GM19467 (cell line): ENCODE results near the gene P2RY13.

Experiments used
- ATAC-seq: cut with Tn5 transposase; IDR thresholded peaks from one replicate; pipeline ENCODE4 v1.9.1; 2021; ENCODE audit warnings: mild to moderate bottlenecking, moderate library complexity; ENCODE audit not compliant: unreplicated experiment

P2RY13 gene

DNA sequence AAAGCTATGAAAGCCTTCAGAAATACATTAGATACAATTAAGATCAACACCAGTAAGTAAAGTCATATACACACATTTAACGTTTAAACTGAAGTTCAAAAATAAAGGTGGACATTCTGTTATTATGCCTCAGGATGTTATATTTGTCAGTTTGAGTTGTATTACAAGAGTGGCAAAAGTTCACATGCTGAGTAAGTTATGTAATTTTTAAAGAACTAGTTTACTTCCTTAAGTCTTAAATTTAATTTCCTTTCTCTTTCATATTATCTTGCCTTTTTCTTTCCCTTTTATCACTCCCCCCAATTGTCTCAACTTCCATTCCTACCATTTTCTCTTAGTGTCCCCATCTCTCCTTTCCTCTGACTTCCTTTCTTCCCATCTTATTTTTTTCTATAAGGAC, 7.8 kb downstream of the P2RY13 start:
- no peak for ATAC-seq

DNA sequence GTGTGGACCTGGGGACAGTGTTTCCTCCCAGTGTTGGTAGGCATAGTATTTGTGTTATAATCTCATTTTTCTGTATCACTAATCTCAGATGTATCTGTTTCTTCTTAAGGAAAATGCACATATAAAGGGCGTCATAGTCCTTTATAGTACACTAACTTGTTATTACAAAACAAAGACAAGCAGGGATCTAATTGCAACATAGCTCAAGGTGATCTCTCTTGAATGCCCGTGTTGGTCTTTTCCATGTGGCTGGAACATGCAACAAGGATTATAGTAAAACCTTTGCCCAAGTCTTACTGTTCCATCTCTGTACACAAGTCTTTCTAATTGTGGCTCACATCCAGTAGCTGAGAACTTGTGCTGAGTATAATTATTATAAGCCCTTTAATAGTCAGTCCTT, 9.2 kb downstream of the P2RY13 start:
- ATAC-seq: no peak

DNA sequence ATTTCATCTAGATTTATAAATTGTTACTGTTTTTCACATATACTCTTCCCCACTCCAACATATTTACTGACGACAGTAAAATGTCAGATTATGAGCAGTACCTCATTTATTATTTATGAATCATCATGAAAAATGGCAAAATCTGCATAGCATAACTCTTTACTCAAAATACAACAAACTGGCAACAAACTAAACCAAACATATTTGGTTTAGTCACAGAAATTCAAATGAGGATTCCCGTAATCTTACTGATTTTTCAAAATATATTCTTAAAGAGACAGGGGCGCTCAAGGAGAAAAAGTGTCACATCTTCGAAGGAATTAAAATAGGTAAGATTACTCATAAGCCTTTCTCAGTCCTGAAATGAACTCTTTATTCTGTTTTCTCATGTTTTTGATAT, 9.7 kb downstream of the P2RY13 start:
- no peak for ATAC-seq

DNA sequence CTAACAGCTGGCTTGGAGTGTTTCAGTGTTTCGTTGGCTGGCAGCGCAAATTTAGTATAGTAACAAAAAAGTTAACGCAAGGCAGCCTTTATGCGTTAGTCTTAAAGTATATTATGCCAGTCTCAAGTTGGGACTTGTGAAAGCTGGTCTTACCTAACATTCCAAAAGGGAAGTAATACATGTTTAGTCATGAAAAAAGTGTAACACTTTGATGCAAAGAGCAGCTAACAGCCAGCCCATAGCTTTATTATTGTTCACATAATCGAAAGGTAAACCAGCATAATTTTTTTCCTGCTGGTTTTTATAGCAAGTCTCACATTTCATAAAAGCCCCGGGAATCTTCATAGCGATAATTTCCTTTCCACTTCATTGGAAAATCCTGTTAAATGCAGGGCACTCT, 10.4 kb downstream of the P2RY13 start:
- ATAC-seq: no peak

DNA sequence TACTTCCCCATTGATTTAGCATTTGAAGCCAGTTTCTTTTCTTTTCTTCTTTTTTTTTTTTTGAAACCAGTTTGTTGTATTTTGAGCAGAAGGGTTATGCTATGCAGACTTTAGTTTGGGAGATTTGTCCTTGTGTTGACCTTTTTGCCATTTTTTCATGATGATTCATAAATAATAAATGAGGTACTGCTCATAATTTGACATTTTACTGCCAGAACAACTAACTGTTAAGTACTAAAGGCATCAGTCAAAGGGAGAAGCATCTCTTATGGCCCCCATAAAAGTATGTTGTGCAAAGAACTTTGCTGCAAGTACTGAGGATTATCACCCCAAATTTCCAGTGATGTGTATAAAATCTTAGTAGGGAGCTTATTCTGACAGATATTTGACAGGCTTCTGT, 11.0 kb downstream of the P2RY13 start:
- no peak for ATAC-seq

DNA sequence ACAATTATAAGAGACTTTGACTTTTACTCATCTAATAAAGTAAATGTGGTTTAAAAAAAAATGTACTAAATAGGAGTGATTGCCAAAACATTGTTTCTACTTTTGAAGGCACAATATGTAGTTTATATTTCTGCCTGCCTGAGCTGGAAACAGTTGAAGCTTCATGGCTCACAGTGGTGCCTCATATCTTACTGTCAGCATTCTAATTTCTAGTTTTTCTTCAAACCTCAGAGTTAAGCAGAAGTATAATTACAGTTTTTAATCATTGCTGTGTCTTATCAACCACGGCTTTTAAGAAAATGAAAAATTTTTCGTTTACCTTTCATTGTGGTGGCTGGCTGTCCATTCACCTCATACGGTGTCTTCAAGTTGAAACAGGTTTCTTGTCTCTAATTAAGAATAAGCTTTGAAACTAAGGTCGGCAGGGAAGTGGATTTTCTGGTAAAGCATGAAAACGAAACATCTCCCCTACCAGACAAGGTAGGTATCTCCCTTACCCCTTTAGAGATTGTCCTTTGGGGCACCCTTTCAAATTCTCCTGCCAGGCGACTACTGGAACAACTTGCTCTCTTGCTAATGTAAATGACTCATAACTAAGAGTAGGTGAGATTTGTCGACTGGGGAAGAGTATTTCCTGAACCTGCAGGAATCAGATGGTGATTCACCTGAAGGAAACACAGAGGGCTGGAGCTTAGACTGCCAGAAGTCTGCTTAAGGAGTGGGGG, 12.9 kb downstream of the P2RY13 start, which contains the start of gene GPR87:
Gene GPR87 (minus strand): TSS at position 554 of the 725 bp plus-strand sequence. CDS start 16,720 bp downstream, outside the sequence.
- ATAC-seq: no peak

DNA sequence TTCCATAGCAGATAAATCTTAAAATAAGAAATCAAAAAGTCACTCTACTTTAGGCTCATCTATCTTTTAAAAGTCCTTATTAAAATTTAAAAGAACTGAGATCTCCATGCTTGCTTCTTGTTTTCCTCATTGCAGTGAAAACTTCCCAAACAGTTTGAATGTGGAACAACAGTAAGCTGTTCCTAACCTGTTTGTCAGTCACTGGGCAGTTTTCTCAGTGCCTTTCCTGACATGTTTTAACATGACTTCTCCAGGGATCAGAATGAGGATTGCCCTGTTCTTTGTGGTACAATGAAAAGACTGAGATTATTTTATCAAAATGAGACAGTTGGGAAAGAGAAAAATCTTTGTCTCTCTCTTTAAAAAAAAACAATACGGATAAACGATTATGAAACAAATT, 13.5 kb downstream of the P2RY13 start:
- no peak for ATAC-seq

DNA sequence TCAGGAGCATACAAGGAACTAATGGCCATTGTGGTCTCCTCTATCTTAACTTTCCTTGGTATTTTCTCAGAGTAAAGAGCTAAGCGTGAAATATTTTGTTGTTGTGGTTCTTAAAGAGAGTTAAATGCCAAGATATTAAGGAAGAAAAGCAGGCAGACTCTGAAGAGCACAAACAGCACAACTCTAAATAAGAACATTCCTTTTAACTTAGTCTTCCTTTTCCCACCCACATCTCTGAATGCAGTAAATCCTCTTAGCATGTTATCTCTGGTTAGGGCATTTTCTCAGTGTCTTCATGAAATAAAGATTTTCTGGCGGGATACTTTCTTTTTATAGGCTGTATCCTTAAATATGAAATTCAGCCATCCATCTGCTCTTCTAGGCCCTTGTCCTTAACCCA, 14.2 kb downstream of the P2RY13 start:
- ATAC-seq: no peak

DNA sequence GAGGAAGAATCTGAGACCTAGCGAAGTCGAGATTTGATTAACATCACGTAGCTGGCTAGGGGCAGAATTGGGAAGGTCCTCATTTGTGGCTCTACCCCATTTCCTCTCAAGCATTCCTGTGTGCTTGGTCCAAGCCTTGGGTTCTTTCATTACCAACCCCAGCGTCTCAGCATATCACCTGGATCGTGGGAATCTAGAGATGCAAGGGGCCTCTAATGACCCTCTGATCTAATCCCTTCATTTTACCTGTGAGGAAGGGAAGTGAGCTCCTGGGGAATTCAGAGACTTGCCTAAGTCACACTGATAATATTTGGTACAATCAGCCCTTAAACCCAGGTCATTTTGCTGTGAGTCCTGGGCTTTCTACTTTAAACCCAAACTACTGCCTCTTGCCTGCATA, 14.8 kb downstream of the P2RY13 start:
- ATAC-seq: no peak

DNA sequence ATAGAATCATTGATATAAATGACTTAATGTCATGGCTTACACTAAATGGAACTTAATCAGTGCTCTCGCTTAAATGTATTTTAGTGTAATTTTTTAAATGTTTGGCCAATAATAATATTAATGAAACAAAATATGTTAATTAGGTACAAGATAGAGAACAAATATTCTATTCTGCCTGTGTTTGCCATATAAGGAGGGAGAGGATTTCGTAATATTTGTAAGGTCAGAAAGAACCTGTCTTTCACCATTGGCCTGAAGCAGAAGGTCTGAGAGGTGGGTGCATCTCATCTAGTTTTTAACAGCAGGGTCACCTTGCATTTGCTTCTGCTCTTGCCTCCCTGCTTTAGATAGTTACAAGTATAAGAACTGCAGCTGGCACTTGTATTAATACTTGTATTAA, 15.2 kb downstream of the P2RY13 start:
- ATAC-seq: no peak

DNA sequence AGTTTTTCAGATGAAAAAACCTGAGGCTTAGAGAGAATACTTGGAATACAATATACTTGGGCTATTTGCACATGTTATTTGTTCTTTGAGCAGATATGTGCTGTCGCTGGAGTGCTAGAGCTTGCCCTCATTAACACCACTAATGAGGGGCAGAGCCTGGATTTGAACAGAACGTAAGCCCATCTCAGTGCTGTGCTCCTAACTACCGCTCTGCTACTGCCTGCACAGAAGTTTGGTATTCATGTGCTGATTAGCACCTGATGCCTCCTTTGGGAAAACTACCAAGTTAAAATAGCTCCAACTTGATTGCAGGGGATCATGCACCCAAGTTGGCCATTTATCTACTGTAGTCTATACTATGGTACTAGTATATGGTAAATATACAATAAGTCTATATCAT, 16.4 kb downstream of the P2RY13 start:
- ATAC-seq: no peak

DNA sequence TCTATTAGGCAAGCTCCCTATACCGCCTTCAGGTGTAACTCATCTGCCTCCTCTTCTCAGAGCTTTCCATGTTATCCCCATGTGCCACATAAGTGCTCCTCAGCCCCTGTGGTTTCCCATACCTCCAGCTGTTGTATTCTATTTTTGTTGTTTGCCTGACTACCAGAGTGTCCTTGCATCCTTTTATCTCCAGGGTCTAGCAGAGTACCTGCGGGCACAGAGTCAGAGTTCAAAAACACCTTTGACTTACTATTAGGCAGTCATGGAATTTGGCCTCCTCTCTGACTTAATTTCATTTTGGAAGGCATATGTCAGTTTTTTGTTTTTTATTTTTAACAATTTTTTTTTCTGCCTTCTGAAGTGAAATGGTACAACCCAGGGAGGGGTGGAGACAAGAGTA, 19.8 kb downstream of the P2RY13 start:
- no peak for ATAC-seq

DNA sequence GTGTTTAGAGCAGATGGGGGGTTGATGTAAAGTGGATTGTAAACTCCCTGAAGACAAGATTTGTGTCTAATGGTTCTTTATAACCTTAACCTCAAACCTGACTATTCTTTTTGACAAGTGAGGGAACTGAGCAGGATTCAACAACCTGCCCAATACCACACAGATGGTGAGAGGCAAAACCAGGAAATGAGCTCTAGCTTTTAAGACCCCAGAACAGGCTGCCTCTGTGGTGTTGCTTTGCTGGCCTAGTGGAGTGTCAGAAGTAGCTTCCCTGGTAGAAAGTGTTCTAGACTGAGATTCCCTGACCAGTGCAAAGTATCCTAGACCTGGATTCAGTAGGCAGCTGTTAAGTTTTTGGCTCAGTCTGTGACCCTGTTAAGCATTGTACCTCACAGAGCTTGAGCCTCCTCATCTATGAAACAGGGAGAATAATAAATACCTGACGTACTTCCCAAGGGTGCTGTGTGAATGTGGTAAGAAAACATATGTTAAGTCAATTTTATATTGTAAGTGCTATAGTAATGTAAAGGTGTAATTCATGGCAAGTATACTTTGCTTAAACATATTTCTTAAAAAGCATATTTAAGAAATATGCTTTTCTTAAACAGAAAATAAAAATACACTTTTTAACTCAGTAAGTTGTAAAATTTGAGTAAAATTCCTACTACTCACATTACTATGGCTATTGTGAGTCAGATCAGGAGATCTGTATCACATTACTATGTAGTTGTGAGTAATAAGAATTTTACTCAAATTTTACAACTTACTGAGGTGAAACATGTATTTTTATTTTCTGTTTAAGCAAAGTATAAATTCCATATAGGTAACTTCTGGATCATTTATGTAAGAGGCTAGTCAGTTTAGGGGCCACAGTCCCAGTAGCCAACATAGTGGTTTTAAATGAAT, 21.5 kb downstream of the P2RY13 start:
- no peak for ATAC-seq

DNA sequence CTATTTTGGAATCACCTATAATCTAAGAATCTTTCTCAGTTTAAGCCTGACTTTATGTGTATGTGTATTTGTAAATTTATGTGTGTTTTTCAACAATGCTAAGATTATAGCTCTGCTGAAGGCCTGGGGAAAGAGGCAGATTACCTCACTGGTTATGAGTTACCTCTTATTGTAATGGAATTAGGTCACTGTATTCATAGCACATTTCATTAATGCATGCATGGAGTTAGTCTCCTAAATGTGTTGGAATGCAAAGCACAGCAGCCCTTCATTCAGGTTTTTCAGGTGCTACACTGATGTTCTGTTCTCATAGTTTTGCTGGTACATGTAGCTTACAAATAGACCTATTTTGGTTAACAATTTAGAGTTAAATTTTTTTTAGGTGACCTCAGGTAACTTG, 22.2 kb downstream of the P2RY13 start:
- ATAC-seq: no peak

DNA sequence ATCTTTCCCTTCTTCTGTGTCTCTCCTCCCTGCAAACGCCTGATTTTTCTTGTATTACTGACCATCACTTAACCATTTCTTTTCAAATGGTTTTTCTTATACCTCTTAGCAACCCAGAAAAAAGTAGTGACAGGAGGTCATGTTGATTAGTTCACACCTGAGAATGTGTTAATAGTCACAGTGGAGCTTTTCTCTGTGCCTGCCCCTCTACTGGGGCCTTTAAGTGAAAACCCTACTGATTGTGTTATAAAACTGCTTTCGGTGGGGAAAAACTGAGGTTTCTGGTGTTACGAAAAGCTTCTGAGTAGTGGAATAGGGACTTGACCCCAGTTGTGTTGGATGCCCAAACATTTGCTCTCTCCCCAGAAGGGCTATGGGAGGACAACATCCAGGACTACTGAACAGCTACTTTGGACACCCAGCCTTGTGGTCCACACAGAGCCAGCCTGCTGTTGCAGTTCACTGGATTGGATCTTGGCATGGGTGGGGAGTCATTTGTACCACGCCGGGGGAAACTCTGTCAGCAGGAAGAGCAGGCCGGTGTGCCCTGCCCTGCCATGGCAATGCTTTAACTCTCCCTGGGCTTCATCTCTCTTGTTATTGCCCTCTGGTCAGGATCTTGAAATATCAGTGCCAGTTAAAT, 23.1 kb downstream of the P2RY13 start:
- no peak for ATAC-seq

DNA sequence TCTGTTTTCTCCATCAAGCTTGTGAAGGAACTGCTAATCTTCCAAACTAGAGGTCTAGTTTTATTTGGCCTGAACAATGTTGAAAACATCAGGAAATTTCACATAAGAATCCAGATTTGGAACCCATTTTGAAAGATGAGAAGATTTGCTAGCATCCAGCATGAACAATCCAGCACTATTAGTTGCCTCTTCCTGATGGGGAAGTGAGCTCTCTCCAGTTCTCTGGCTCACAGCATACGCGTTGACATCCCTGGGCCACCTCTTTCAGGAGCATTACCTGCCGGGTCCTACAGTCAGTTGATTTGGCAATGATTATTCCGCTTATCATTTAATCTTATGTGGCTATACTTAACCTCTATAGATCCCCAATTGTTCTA, 23.6 kb downstream of the P2RY13 start:
- ATAC-seq: no peak

DNA sequence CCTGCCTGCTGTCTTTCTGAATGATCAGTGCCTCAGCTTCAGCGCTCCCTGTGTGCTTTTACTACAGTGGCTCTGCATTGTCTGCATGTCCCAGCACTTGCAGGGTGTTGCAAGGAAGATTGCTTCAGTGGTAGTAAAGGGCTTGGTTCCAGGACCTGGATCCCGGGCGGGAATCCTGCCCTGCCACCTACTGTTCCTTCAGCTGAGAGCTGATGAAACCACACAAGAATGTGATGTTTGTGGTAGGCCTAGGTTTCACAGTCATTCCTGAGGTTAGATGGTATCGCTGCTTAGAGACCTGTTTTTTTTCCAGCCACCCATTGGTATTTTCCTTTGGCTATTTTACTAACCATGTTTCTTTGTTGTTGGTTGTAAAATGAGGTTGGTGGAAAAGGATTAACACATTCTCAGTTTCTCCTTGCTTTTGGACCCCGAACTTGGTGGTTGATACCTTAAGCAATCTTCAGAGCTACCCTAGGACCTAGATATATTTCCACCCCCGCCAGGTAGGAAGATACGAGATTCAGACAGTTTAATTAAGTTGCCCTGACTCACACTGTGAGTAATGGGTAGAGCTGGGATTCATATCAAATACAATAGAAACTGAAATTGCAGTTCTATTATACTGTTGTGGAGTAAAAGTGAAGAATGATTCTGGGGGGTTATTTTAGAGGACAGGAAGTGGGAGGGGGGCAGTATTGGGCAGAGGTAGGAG, 24.1 kb downstream of the P2RY13 start:
- no peak for ATAC-seq

DNA sequence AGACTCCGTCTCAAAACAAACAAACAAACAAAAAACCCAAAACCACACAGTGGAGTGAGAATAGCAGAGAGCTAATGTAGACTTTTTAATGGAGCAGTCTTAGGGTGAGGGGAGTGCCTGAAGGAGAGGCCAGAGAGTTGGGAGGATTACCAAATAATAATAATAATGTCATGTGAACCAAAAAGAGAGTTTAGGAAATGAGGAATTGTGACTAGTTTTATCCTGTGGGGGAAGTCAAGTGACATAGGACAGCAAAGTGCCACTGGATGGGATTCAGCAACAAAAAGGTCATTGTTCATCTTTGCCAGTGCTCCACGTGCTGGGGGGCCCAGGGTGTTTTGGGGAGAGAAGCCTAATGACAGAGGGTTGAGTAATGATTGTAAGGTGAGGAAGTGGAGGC, 25.6 kb downstream of the P2RY13 start:
- ATAC-seq: no peak

DNA sequence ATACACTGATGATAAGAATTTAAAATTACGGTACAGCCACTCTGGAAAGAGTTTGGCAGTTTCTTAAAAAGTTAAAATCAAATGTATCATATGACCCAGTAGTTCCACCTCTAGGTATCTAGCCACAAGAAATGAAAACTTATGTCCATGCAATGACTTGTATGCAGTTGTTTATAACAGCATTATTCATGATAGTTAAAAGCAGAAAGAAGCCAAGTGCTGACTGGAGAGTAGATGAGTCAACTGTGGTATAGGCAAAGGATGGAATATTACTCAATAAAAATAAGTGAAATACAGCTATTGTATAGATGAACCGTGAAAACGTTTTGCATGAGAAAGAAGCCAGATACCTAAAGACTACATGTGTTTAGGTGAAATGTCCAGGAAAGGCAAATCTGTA, 27.6 kb downstream of the P2RY13 start:
- no peak for ATAC-seq

DNA sequence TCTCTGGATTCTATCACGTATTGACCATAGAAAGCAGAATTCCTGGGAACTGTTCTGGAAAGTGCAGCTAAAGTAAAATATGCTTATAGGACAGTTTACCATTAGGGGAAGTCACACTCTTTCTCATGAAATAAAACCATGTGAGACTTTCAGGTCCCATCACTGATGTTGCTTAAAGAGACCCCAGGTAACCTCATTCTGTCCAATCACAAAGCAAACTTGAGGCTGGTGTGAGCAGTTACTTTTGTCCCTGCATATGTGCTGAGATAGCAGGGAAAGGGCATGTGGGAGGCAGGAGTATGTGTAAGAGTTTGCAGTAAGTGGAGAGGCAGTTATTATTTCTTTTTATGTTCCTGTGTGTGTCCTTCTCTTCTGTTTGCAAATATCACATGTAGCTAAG, 28.8 kb downstream of the P2RY13 start:
- ATAC-seq: no peak

DNA sequence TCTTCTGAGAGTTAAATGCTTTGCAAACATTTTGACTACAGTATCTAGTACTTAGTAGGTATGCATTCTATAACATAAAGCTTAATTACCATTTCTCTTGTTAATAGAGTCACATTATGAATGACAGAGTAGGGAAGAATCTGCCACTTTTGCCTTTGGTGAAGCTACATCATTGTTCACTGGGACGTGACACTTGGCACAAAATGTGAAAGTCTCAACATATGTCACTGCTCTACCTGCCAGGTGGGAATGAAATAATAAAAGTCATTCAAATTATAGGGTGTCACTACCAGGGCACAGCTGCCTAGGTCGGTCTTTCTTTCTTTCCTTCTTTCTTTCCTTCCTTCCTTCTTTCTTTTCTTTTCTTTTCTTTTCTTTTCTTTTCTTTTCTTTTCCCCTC, 30.3 kb downstream of the P2RY13 start:
- no peak for ATAC-seq
